NCI-H1417 treated with DMSO at 0.1 percent for 48 hours (cell line): ENCODE results near the gene HLTF.
A peak's percentile ranks its signal among the peaks of the same experiment; 100 is the strongest.
"Not testable (repeated sequence)": the region's sequence is repeated elsewhere in the genome, so short reads cannot be mapped to it uniquely, and the experiment has no call there.

Experiments
- DNase-seq: peaks from one replicate; lab custom pipeline; 2025; lab: John Stamatoyannopoulos, UW

HLTF gene, protein sequence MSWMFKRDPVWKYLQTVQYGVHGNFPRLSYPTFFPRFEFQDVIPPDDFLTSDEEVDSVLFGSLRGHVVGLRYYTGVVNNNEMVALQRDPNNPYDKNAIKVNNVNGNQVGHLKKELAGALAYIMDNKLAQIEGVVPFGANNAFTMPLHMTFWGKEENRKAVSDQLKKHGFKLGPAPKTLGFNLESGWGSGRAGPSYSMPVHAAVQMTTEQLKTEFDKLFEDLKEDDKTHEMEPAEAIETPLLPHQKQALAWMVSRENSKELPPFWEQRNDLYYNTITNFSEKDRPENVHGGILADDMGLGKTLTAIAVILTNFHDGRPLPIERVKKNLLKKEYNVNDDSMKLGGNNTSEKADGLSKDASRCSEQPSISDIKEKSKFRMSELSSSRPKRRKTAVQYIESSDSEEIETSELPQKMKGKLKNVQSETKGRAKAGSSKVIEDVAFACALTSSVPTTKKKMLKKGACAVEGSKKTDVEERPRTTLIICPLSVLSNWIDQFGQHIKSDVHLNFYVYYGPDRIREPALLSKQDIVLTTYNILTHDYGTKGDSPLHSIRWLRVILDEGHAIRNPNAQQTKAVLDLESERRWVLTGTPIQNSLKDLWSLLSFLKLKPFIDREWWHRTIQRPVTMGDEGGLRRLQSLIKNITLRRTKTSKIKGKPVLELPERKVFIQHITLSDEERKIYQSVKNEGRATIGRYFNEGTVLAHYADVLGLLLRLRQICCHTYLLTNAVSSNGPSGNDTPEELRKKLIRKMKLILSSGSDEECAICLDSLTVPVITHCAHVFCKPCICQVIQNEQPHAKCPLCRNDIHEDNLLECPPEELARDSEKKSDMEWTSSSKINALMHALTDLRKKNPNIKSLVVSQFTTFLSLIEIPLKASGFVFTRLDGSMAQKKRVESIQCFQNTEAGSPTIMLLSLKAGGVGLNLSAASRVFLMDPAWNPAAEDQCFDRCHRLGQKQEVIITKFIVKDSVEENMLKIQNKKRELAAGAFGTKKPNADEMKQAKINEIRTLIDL

GRCh38 chr3:149086232-149086988 is at the start of gene HLTF:
Gene HLTF (minus strand): TSS chr3:149086533. CDS start chr3:149086336, 197 bp downstream.
- DNase-seq: peak; percentile 93

DNA sequence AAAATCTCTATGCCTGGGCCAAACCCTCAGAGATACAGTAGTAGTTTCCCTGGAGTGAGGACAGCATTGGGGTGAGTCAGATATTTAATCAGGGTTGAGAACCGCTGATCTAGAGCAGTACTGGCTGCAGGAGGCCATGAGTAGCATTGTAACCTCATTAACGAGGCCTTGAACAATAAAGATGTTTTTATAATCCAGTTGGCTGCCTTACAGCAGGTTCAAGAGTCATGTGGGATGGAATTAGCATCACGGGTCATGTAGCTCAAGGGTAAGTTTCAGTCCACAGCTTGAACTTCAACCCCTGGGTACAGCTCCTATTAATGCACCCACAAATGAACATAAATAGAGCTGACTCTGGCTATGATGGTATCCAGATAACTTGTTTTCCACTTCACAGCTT is 48.2 kb upstream of the HLTF start:
- DNase-seq: no peak

GRCh38 chr3:149131589-149131988 is 45.3 kb upstream of the HLTF start:
- no peak for DNase-seq

DNA sequence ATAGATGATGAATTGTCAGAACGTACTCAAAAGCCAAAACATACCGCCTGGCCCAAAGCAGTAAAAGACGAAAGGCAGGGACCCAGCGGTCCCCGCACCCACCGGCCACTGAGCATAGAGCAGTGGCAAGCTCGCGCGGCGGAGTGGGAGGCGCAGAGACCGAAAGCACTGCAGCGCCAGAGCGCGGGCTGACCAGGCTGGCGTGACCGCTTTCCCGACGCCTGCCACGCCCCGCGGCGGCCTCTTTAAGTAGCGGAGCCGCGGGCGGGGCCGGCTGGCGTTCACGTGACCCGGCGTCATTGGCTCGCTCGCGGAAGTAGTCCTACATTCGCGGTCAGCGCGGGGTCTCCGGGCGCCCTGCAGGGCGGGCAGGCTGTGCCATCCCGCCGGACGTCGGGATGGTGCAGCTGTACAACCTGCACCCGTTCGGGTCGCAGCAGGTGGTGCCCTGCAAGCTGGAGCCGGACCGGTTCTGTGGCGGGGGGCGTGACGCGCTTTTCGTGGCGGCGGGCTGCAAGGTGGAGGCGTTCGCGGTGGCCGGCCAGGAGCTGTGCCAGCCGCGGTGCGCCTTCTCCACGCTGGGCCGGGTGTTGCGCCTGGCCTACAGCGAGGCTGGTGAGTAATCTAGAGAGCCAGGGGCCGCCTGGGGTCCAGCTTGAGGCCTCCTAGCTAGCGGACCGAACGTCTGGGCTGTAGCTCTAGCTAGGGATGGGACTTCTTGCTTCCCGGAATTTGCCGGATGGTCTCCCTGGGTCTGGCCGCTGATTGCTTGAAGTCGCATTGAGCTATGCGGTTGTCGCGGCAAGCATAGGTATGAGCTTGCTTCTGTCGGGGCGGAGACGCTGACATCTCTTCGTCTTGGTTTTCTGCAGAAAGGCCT is 43.2 kb upstream of the HLTF start, which contains the start of gene HPS3:
Gene HPS3, plus strand, starts transcription at position 313 of the 880 bp plus-strand sequence. Its CDS starts 86 bp downstream, at position 399.
- peak; percentile 86 for DNase-seq

- DNase-seq: no peak
Observed at GRCh38 chr3:149128821-149129220, 42.5 kb upstream of the HLTF start.

DNA sequence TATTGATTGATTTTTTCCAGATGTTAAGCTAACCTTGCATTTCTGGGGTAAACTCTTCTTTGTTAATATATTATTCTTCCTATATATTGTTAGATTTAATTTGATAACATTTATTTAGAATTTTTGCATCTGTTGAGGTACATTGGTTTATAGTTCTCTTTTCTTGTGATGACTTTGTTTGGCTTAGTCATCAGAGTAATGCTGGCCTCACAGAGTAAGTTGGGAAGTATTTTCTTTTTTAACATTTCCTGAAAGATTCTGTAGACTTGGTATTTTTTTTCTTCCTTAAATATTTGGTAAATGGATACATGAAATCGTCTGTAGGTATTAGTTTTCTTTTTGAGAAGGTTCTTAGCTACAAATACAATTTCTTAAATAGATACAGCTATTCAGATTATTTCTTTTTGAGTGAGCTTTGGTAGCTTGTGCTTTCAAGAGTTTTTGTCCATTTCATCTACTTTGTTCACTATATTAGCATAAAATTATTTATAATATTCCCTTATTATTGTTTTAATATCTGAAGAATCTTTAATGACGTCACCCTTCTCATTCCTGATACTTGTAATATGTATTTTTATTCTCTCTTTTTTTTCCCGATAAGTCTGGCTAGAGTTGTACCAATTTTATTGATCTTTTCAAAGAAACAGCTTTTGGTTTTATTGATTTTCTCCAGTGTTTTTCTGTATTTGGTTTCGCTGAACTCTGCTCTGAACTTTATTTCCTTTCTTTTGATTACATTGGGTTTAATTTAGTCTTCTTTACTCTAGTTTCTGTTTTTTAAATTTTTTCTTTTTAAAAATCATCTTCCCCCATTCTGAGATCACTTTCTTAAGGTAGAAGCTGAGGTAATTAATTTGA is 36.6 kb upstream of the HLTF start:
- no peak for DNase-seq

- peak; percentile 35 for DNase-seq
Observed at GRCh38 chr3:149120051-149120972, 34.0 kb upstream of the HLTF start.

GRCh38 chr3:149119466-149119865 is 33.1 kb upstream of the HLTF start:
- DNase-seq: no peak

GRCh38 chr3:149118724-149119123 is 32.4 kb upstream of the HLTF start:
- no peak for DNase-seq

DNA sequence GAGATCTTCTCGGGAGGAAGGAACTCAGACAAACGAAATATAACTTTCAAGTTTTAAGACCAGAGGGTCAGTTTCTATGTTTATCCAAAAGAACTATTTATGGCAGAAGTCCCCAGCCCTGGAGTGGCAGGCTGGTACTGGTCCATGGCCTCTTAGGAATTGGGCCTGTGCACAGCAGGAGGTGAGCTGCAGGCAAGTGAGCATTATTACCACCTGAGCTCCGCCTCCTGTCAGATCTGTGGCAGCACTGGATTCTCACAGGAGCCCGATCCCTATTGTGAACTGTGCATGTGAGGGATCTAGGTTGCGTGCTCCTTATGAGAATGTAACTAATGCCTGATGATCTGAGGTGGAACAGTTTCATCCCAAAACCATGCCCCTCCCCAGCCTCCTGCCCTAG is 28.8 kb upstream of the HLTF start:
- DNase-seq: no peak

DNA sequence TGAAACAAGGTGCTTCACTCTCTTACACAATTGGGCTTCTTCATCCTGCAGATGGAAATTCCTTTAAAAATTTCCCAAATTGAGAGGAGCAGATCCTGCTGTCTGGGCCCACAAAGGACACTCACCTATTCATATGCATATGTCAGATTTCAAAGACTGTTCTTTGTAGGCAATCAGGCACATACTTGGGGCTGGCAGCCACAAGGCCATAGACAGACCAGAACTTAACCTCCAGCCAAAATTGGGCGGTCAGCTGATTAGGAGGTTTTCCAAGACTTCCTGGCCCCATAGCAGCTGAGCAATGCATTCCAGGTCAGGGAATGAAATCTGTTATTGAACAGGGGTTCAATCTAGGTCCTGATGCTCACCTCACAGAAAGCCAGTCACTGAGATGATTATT is 28.1 kb upstream of the HLTF start:
- DNase-seq: no peak

DNA sequence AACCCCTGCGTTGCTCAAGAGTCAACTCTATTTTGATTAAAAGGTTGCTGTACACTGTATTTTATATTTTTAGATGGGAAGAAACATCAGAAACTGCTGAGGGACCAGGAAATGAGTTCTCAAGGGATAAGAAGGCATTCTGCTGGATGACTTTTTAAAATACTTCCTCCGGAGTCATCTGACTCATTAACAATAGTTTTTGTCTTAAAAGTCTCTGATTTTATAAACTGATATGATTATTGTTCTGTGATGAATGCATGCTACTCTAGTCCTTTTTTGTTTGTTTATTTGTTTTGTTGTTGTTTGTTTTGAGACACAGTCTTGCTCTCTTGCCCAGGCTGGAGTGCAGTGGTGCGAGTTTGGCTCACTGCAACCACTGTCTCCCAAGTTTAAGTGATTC is 18.2 kb upstream of the HLTF start:
- DNase-seq: no peak

GRCh38 chr3:149101641-149102040 is 15.3 kb upstream of the HLTF start:
- no peak for DNase-seq

DNA sequence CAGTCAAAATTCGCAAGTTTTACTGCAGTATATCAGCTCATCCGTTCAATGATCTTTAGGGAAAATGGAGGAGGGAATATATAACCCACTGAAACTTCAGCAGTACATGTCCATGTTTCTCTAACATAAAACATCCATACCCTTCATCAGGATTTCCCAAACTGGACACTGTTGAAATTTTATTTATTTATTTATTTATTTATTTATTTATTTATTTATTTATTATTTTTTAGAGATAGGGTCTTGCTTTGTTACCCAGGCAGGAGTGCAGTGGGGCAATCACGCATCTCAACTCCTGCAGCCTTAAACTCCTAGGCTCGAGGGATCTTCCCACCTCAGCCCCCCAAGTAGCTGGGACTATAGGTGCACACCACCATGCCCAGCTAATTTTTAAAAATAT is 14.8 kb upstream of the HLTF start:
- DNase-seq: no peak

DNA sequence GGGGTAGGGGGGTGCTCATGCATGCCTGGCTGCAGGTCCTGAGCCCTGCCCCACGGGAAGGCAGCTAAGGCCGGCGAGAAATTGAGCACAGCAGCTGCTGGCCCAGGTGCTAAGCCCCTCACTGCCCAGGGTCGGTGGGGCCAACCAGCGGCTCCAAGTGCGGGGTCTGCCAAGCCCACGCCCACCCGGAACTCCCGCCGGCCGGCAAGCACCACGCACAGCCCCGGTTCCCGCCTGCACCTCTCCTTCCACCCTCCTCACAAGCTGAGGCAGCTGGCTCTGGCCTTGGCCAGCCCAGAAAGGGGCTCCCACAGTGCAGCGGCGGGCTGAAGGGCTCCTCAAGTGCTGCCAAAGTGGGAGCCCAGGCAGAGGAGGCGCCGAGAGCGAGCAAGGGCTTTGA is 11.7 kb upstream of the HLTF start:
- DNase-seq: not testable (repeated sequence)

- DNase-seq: no peak
Observed at GRCh38 chr3:149095487-149095886, 9.2 kb upstream of the HLTF start.

- DNase-seq: peak; percentile 18
Observed at GRCh38 chr3:149091983-149092382, 5.7 kb upstream of the HLTF start.

- DNase-seq: no peak
Observed at GRCh38 chr3:149090907-149091306, 4.6 kb upstream of the HLTF start.

DNA sequence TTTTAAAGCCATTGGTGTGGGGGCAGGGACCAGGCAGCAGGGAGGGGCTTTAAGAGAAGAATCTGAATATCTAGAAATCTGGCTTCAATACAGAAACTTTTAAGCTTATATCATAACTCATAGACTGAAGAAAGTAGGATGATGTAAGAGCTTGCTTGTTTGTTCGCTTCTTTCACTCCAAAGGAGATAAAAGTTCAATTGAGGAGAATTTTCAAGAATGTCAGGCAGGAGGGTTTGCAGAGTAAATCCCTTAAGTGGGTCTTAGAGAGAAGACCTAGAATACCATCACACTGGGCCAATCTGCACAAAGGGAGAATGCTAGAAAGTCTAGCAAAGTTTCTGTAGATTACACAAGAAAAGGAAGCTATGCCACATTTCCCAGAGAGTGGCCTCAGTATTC is 4.1 kb upstream of the HLTF start:
- no peak for DNase-seq
